HG03442 (cell line): ENCODE measurements around the gene NNAT.

Experiments
- ATAC-seq: cut with Tn5 transposase; IDR thresholded peaks from one replicate; pipeline ENCODE4 v1.9.1; 2021; ENCODE audit warnings: mild to moderate bottlenecking, moderate library complexity; ENCODE audit not compliant: unreplicated experiment

The NNAT gene

DNA sequence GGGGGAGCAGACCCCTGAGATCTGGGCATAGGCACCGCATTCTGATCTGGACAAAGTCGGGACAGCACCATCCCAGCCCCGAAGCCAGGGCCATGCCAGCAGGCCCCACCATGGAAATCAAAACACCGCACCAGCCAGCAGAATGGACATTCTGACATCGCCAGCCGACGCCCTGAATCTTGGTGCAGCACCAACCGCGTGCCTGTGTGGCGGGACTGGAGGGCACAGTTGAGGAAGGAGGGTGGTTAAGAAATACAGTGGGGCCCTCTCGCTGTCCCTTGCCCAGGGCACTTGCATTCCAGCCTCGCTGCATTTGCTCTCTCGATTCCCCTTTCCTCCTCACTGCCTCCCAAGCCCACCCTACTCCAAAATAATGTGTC, 2.0 kb downstream of the NNAT start:
- ATAC-seq = no peak

- ATAC-seq = no peak
Measured at GRCh38 chr20:37523911-37524700, 3.1 kb downstream of the NNAT start.

DNA sequence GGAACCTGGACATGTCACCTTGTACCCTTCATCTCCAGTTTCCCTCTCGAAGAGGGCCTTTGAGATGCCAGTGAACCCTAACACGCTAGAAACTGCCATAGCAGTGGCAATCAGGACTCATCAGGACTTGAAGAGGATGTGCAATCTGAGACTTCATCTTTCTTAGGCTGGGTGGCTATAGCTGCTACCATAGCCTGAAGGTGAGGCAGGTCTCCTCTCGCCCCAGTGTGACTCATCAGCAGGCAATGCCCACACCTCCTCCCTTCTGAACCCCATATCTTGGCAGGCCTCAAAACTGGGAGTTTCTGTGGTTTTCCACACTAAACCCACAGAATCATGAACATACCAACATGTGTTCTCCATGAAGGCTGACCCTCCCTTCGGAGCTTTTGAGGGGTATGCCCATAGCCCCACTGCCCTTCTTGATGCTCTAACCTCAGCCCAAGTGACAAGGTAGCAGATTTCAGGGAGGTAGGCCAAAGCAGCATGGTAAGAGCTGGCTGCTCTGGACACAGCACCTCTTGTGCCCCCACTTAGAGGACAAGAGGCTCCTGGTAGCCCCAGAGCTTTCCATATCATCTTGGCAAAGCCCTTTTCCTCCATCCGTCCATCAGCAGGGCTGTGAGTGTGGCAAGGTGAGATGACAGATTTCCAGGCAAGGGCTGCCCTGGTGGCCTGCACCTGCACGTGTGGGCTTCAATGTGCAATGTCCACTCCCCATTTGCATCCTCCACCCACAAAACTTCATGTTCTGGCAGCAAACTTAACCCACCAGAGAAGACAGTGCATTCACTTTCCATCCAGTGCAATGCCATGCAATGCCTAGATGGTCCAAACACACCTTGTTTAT, 4.0 kb downstream of the NNAT start:
- ATAC-seq = no peak

DNA sequence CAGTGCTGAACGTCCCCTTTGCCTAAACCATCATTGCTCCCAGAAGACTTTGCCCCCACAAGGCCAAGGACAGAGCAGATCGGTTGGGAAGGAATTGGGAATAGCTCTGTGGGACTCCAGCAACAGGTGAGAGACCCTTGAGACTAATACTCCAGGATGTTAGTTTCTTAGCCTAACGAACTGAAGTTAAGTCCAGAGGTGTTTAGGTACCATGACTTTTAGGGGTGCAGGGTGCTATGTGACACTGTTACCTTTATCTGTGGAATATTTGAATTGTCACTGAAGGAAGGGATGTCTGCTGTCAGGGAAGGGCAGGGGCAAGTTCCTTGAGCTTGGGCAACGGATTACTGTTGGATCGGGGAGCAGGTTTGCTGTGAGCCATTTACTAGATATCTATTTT, 4.8 kb downstream of the NNAT start:
- no peak for ATAC-seq

- ATAC-seq = no peak
Measured at GRCh38 chr20:37526238-37526838, 5.3 kb downstream of the NNAT start.

DNA sequence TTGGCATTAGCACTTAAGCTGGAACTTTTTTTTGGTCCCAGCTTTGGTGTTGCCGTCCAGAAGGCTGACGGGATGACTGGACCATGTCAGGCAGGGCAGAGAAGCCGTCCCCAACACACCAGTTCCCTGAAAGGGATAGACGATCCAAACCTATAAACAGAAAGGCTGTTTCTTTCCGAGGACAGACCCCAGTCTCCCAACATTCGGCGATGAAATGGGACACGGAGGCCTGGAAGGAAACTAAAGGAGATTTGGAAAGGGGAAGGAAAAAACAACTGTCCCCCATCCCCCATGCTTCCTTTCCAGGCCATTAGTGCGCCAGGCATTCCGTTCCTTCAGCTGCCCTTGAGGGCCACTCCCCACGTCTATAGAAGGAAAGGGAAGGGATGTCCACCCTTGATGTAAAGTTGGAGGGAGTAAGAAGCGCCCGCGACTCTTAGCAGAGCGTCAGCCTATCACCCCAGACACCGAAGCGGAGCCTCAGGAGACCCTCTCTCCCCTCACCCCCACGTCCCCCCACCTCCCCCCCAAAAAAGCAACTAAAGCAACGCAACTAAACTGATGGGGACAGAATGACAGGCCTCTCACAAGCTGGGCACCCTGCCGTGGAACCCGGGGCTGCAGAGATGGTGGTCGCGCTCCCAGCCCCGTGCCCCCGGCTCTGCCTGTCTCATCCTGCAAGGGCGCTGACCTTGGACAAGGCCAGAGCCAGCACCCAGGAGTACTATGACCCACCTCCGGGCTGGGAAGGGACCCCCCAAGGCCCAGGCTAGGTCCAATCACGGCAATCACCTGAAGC, 6.0 kb downstream of the NNAT start:
- no peak for ATAC-seq

GRCh38 chr20:37527638-37528445, 6.8 kb downstream of the NNAT start, which contains the start of gene BLCAP:
BLCAP (minus strand) TSS chr20:37527876; CDS start chr20:37519174, 8,702 bp downstream.
- peak; percentile 72 for ATAC-seq

DNA sequence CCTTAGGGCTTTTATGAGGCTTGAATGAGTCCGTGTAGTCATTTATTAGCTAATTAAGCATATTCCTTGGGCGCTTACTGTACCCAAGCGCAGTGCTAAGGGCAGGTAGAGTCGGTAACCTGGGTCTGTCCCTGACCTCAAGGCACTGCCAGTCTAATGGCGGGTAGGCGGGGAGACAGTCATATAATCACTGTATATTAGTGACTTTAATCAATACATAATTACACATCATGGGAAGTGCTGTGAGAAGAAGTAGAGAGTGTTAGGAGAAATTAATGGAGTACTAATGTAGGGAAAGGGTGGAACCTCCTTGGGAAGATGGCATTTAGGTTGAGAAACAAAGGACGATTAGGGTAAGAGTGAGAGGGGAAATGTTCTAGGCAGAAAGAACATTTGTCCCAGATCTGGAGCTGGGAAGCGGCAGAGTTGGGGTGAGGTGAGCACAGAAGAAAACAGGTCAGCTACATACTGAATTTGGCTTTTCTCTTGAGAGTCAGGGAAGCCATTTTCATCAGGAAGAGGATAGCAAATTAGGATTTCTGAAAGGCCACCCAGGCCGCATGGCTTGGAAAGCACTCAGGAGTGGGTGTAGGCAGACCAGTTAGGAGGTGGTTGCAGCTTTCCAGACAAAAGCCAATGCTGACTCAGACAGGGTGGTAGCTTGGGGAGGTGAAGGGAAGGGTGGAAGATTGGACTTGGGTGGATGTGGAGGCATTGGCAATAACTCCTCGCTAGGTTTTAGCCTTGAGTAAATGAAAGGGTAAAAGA, 7.6 kb downstream of the NNAT start:
- ATAC-seq = no peak

DNA sequence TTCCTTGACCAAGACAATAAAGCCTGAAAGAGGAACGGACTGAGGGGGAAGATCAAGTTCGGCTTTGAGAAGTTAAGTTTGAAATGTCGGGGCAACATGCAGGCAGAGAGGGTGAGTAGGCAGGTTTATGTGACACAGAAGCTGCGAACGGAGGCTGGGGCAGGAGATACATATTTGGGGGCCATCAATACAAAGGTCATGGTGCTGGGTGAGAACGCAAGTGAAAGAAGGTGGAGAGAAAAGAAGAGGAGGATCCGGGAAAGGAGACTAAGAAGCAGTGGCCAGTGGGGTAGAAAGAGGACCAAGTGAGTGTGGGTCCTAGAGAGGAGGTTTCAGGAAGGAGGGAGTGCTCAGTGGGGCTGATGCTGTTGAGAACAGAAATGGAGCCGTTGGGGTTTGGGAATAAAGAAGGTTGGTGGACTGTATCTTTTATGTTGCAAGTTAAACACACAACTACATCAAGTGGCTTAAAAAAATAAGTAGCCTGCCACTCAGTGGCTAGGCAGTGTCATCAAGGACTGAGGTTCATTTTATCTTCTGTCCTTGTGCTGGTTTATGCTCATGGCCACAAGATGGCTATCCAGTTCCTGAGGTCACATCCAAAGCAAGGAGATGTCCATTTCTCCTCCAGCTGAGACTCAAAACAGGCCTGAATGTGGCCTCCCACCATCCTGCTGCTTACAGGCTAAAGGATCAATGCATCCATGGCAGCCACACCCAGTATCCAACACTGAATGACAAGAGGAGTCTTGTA, 8.3 kb downstream of the NNAT start:
- ATAC-seq = no peak

- no peak for ATAC-seq
Measured at GRCh38 chr20:37529968-37530600, 9.0 kb downstream of the NNAT start.

GRCh38 chr20:37530696-37531095, 9.6 kb downstream of the NNAT start:
- ATAC-seq = no peak

DNA sequence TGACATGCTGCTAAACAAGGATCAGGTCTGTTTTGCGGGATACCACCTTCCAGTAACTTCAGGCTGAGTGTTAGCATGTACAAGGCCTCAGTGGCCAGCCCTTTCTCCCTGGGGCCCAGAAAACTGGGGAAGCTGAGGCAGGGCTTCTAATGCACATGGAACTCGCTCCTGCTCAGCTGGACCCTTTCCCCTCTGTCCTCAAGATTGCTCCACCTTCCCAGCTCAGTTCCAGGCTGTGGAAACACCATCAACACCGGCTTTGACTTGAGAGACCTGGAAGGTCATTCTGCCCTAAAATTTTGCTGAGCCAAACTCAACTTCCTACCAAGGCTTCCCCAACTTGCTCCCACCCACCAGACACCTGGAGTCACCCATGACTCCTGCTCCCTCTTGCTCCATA, 10.8 kb downstream of the NNAT start:
- ATAC-seq = no peak

GRCh38 chr20:37533154-37533715, 12.2 kb downstream of the NNAT start:
- ATAC-seq = no peak

- ATAC-seq = peak; percentile 78
Measured at GRCh38 chr20:37534401-37535157, 13.5 kb downstream of the NNAT start.

DNA sequence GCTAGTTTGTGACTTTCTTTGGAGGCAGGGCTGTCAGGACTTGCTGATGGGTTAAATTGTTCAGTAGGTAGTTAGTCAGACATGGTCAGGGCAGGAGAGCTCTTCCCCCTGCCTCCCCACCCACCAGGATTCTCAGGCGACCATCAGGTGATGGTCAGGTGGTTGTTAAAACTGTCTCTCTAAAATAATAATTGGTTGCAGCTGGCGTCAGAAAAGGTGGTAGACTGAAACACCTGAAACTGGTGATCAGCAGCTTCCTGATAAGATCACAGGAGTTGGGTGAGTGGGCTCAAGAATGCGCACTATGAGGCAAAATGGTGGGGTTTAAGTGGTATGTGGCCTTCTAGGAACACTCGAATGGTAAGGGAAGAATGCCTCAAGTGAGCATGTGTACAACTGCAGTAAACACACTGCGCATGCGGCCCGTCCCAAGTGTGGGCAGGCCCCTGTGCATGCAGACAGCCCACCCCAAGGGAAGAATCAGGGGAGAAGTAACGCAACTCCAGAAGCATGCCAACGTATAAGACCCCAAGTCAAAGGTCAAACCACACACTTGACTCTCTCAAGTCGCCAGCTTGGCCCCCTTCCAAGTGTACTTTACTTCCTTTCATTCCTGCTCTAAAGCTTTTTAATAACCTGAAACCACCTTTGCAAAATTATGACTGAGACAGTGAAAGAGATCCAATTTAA, 14.5 kb downstream of the NNAT start:
- no peak for ATAC-seq

DNA sequence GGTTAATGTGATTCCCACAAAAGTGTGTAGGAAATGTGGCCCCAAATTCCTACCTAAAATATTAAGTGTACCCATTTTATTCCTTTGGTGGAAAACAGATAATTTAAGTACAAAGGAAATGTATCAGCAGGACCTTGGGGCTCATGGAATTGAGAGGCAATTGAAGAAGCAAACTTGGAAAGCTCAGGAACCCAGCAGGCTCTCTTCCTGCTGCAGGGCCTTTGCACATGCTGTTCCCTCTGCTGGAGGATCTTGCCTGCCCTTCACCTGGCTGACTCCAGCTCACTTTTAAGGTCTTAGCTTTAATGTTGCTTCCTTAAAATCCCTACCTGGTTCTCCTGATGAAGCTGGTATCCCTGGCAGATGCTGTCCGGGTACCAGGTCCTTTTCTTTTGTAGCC, 16.5 kb downstream of the NNAT start:
- ATAC-seq = no peak
